OCI-LY3 (cell line): ENCODE results near the gene ANKLE1.

Experiments used
- H2AFZ ChIP-seq: fragments of 200-600, 300-600 bp; shearing (Covaris generic); 2 replicates; pipeline ENCODE4 v1.6.0; 2014; ENCODE audit warnings: antibody characterized with exemption, low read depth, low read length
- H3K27ac ChIP-seq: fragments of 200-600, 300-600 bp; sonication (generic); 2 replicates; pipeline ENCODE4 v1.5.1; 2014; ENCODE audit warnings: mild to moderate bottlenecking, low read length, moderate library complexity, mixed read lengths
- H3K27me3 ChIP-seq: fragments of 200-600, 300-600 bp; sonication (generic); 2 replicates; pipeline ENCODE4 v1.6.1; 2014; ENCODE audit warnings: low read depth, low read length, mixed read lengths
- H3K36me3 ChIP-seq: fragments of 200-600, 300-600 bp; sonication (generic); replicated peaks from 2 replicates; pipeline ENCODE3; 2014; ENCODE audit warnings: low read depth, low read length, mixed read lengths
- H3K4me1 ChIP-seq: fragments of 300-600, 200-600 bp; sonication (generic); 2 replicates; pipeline ENCODE4 v1.6.1; 2014; ENCODE audit warnings: low read length, mixed read lengths
- H3K4me2 ChIP-seq: fragments of 200-600, 300-600 bp; sonication (generic); 2 replicates; pipeline ENCODE4 v1.6.1; 2014; ENCODE audit warnings: low read length, mixed read lengths
- H3K4me3 ChIP-seq: fragments of 300-600, 200-600 bp; sonication (generic); 2 replicates; pipeline ENCODE4 v1.5.1; 2014; ENCODE audit warnings: antibody characterized with exemption, mild to moderate bottlenecking, low read length, moderate library complexity
- H3K79me2 ChIP-seq: fragments of 300-600, 200-600 bp; shearing (Covaris generic); 2 replicates; pipeline ENCODE4 v1.6.1; 2014; ENCODE audit warnings: mild to moderate bottlenecking, low read length, mixed read lengths
- H3K9ac ChIP-seq: fragments of 300-600, 200-600 bp; shearing (Covaris generic); 2 replicates; pipeline ENCODE4 v1.6.0; 2014; ENCODE audit warnings: mild to moderate bottlenecking, low read length, moderate library complexity
- H3K9me3 ChIP-seq: fragments of 200-600, 300-600 bp; shearing (Covaris generic); 2 replicates; pipeline ENCODE4 v1.6.1; 2014; ENCODE audit warnings: low read length, mixed read lengths; ENCODE audit not compliant: insufficient read depth
- H4K20me1 ChIP-seq: fragments of 200-600, 300-600 bp; sonication (generic); 2 replicates; pipeline ENCODE4 v1.6.1; 2016; ENCODE audit warnings: low read length, mixed read lengths; ENCODE audit not compliant: insufficient read depth
- CTCF ChIP-seq: fragments of 200-600, 300-600 bp; sonication (generic); IDR thresholded peaks from 2 replicates; pipeline ENCODE4 v1.5.1; 2014; ENCODE audit warnings: antibody characterized with exemption, low read length, low read depth
- EZH2phosphoT487 ChIP-seq: fragments of 200-600 bp; shearing (Covaris generic); IDR thresholded peaks from 2 replicates; pipeline ENCODE4 v1.6.1; 2018; ENCODE audit warnings: antibody characterized with exemption, mixed run types, low read depth

The ANKLE1 gene

GRCh38 chr19:17303167-17303939, 21.7 kb downstream of the ANKLE1 start, which contains the start of gene ABHD8:
Gene ABHD8, minus strand, starts transcription at chr19:17303425. Its CDS starts 1,809 bp downstream, at chr19:17301616.
- H3K36me3 ChIP-seq, result peaks cover 2% of the 10 kb centered on the region
- H3K9me3 ChIP-seq, result peaks cover 1% of the 10 kb centered on the region; the same call in 1 of the 2 replicates
- TF ChIP-seq EZH2phosphoT487, result no peak
- 0 out of 2 replicates have a peak, but pooled peaks have one; percentile 7 for TF ChIP-seq CTCF
- H3K4me2 ChIP-seq, result peak within 1 kb of the TSS; percentile 73
- H3K27ac ChIP-seq, result no peak within 1 kb of the TSS
- H3K4me1 ChIP-seq, result peaks cover 24% of the 10 kb centered on the region
- no peak within 1 kb of the TSS; the same call in 1 of the 2 replicates for H2AFZ ChIP-seq
- no peaks in the 10 kb centered on the region for H3K27me3 ChIP-seq
- peaks cover 17% of the 10 kb centered on the region for H3K79me2 ChIP-seq
- H4K20me1 ChIP-seq, result no peaks in the 10 kb centered on the region
- H3K4me3 ChIP-seq, result peak within 1 kb of the TSS; percentile 82
- H3K9ac ChIP-seq, result peak within 1 kb of the TSS; percentile 60

GRCh38 chr19:17303940-17304267, 22.2 kb downstream of the ANKLE1 start:
- Histone ChIP-seq H3K9me3 (no peaks in the 10 kb centered on the region), H3K79me2 (peaks cover 17% of the 10 kb centered on the region), H3K4me2 (peak overlapping the region; percentile 73), H3K27me3 (no peaks in the 10 kb centered on the region), H3K9ac (peak overlapping the region; percentile 41; the same call in 1 of the 2 replicates), H3K4me3 (peak overlapping the region; percentile 82), H2AFZ (no peak overlapping the region), H3K4me1 (peaks cover 24% of the 10 kb centered on the region), H3K36me3 (no peaks in the 10 kb centered on the region), H4K20me1 (no peaks in the 10 kb centered on the region), H3K27ac (no peak overlapping the region)
- TF ChIP-seq EZH2phosphoT487 (no peak), CTCF (no peak)

GRCh38 chr19:17304386-17305215, 22.9 kb downstream of the ANKLE1 start:
- Histone ChIP-seq H3K27ac (peak overlapping the region; percentile 75), H3K79me2 (peaks cover 19% of the 10 kb centered on the region), H3K4me1 (peaks cover 24% of the 10 kb centered on the region), H3K36me3 (no peaks in the 10 kb centered on the region), H3K4me3 (peak overlapping the region; percentile 83), H3K9me3 (no peaks in the 10 kb centered on the region), H2AFZ (no peak overlapping the region), H3K9ac (peak overlapping the region; percentile 25), H3K4me2 (peak overlapping the region; percentile 52), H3K27me3 (no peaks in the 10 kb centered on the region), H4K20me1 (no peaks in the 10 kb centered on the region)
- TF ChIP-seq CTCF, result no peak
- TF ChIP-seq EZH2phosphoT487, result no peak

- 0 out of 2 replicates have a peak, but pooled peaks cover under 1% of the 10 kb centered on the region for H4K20me1 ChIP-seq
- no peaks in the 10 kb centered on the region for H3K9me3 ChIP-seq
- H3K27ac ChIP-seq, result peak overlapping the region; percentile 75
- no peaks in the 10 kb centered on the region for H3K36me3 ChIP-seq
- peak overlapping the region; percentile 25 for H3K9ac ChIP-seq
- H3K79me2 ChIP-seq, result peaks cover 24% of the 10 kb centered on the region
- H3K4me2 ChIP-seq, result peak overlapping the region; percentile 52
- TF ChIP-seq CTCF (no peak), EZH2phosphoT487 (no peak)
- no peaks in the 10 kb centered on the region for H3K27me3 ChIP-seq
- no peak overlapping the region for H2AFZ ChIP-seq
- H3K4me3 ChIP-seq, result peak overlapping the region; percentile 83
- H3K4me1 ChIP-seq, result peaks cover 26% of the 10 kb centered on the region
Measured at GRCh38 chr19:17305216-17305516, 23.5 kb downstream of the ANKLE1 start.
